Fibroblast of upper back skin (primary cell): ENCODE results near the gene CAPN5.

Source experiments
- DNase-seq: peaks from one replicate; pipeline ENCODE4 v3.0.0-alpha.2; 2013

The CAPN5 gene

DNA sequence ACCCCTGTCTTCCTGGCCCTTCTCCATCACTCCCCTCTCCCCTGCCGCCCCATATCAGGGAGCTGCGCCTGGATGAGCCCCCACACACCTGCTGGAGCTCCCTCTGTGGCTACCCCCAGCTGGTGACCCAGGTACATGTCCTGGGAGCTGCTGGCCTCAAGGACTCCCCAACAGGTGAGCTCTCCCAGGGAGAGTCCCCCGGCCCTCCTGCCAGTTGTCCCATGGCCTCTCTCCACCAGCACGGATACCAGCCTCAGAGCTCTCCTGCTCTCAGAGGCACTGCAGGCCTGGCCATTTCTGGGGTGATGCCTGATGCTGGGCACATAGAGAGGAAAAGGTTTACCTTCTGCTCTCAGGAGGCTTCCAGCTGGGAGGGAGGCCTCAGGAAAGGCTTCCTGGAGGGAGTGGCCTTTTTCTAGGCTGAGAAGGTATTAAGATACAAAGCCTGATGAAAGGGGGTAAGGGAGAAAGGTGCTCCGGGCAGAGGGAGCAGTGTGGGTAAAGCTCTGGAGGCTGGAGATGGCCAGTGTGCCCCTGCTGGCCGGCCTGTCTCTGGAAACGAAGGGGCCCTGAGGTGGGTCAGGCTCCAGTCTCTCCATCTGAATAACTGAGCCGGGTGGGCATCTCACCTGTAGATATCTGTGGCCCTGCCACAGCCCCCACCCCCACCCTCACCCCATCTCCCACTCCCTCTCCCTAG lies 55.3 kb downstream of the CAPN5 start:
- no peak for DNase-seq

DNA sequence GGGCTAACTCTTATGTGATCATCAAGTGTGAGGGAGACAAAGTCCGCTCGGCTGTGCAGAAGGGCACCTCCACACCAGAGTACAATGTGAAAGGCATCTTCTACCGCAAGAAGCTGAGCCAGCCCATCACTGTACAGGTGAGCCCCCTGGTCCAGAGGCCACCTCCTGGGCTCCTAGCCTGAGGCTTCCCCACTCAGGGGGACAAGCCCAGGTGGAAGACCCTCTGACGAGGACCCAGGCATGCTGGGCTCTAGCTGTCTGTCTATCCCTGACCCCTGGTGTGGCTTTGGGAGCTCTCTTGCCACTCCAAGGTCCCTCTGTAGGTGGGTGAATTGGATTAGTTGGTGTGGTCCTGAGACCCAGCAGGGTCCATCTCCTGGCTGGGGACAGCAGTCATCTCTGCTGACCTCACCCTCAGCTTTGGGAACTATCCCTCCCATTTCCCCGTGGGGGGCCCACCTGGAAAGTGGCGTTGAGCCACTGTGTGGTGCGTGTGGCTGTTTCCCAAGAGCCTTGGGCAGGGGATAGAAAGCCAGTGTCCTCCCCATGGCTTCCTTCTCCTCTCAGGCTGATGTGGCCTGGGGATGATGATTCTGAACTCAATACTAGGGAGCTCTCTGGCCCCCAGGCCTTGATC lies 55.9 kb downstream of the CAPN5 start:
- DNase-seq, result no peak

DNA sequence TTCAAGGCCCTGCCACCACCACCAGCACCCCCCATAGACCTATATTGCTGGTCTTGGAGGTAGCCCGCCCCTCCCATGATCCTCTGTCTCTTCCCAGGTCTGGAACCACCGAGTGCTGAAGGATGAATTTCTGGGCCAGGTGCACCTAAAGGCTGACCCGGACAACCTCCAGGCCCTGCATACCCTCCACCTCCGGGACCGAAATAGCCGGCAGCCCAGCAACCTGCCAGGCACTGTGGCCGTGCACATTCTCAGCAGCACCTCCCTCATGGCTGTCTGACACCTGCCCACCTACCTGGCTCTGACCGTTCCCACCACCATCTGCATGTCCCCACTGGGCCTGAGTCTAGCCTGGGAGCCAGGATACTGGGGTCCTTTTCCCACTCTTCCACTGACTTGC lies 56.8 kb downstream of the CAPN5 start:
- DNase-seq, result no peak

DNA sequence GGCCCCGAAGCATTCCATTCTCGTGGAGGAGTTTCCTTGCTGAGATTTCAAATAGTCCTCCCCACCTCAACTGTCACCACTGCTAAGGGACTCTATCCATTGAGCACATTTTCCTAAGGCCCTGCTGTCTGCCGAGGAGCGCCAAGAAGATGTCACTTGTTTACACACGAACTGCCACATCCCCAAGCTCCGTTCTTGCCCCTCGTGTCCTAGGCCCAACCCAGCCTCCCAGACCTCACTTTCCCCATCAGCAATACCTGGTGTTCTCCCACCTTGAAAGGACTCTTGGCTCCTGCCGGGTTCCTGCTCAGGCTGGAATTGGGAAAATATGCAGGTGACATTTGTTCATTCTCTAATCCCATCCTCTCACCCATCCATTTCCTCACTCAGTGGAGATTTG lies 57.3 kb downstream of the CAPN5 start:
- DNase-seq, result no peak

DNA sequence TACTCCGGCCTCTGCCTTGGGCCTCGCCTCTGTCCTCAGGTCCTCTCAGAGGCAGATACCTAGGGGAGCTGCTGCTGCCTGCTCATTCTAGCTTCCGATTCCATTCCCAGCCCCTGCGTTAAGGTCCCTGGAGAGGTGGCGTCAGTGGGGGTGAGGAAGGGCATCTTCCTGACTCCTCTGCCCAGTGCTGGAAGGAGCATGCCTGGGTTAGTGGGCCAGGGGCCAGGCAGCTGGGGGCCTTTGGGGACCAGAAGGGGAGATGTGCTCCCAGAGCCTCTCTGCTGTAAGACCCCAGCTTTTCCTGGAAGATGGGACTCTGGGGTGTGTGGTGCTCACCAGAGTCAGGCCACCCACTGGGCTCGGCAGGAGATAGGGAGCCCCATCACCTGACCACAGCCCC lies 57.7 kb downstream of the CAPN5 start:
- no peak for DNase-seq

DNA sequence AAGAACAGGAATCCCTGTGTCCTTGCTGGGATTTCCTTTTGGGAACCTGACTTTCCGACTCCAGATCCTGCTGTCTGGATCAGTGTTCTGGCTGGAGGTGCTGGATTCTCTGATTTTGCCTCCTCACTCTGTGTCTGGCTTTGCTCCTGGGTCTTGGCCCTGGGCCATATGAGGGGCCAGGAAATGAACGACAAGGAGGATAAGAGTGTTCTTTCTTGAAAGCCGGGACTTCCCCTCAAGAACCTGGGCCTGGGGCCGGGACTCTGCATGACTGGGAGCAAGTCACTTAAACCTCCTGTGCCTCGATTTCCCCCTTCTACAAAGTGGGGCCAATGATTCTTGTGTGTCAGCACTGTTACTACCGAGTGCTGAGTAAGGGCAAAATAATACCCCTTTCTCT lies 58.4 kb downstream of the CAPN5 start:
- DNase-seq, result no peak

DNA sequence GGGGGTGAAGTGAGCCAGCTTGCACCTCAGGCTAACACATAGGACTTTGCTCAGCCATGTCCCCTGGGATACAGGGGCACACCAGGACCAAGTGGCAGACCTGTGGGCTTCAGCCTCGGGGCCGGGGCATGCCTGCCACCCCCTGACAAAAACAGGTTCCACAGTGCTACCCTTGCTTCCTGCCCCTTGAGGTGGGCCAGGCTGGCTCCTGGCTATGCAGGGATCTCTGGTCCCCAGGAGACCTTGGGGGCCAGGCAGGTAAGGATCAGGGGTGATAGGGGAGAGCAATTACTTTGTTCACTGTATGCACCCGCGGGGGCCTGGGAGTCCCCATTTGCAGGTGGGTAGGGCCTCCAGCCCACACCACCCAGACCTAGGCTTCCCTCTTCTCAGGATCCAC lies 58.9 kb downstream of the CAPN5 start:
- DNase-seq, result no peak

DNA sequence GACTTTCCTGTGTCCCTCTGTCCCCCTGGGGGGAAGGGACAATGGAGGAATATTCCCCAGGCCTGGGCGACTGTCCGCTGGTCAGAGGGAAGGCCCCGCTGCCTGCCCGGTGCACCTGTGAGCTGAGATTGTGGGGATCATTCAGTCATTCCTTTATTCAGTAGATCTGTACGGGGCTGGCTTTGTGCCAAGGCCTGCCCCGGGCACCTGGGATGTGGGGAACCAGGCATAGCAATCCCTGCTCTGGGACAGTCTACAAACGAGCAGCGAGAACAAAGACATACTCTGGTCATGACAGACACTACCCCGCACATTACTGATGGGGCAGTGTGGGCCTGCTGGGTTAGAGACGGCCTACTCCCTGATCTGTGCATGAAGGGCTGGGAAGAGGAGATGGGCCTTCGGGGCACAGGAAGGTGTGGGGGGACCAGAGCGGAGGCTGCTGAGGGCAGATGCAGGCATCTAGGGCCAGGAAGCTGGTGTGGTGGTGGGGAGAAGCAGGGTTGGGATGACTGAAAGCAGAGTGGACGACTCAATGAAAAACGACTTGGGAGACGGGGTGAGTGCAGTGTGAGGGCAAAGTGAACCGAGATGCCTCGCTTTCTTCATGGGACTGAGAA lies 59.5 kb downstream of the CAPN5 start:
- DNase-seq, result no peak

DNA sequence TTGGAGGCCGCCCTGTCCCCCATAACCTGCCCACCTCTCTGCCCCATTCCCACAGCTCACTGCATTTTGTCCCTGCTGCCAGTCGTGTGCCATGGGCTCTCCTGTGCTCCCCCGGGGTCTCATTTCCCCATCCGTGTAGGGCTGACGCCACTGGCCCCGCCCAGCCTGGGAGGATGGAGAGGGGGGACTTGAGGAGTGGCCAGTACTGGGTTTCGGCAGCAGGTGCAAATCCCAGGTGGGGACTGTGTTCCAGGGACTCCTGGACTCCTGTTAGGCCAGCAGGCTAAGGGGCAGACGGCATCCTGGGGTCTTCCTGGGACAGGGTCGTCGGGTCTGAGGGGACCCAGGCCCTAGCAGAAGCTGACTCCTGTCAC lies 60.1 kb downstream of the CAPN5 start:
- no peak for DNase-seq

DNA sequence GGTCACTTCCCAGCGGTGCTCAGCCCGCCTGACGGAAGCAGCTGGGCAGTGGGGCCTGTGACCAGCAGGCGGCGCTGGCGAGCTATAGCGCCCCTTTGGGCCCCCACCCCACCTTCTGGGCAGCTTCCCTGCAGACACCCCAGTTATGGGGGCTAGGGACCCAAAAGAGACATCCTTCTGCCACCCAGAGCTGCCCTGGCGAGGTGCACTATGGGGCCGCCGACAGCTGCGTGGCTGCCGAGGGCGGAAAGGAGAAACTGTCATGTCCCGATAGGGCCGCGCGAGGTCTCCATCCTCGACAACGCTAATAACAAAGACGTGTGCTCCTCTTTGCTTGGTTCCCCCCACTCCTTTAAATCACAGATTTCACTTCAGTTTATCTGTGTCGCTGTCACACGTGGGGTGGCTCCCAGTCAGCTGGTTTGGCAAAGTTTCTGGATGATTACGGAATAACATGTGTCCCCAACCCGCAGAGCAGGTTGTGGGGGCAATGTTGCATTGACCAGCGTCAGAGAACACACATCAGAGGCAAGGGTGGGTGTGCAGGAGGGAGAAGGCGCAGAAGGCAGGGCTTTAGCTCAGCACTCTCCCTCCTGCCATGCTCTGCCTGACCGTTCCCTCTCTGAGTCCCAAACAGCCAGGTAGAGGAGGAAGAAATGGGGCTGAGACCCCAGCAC lies 60.6 kb downstream of the CAPN5 start:
- DNase-seq, result peak; percentile 42

DNA sequence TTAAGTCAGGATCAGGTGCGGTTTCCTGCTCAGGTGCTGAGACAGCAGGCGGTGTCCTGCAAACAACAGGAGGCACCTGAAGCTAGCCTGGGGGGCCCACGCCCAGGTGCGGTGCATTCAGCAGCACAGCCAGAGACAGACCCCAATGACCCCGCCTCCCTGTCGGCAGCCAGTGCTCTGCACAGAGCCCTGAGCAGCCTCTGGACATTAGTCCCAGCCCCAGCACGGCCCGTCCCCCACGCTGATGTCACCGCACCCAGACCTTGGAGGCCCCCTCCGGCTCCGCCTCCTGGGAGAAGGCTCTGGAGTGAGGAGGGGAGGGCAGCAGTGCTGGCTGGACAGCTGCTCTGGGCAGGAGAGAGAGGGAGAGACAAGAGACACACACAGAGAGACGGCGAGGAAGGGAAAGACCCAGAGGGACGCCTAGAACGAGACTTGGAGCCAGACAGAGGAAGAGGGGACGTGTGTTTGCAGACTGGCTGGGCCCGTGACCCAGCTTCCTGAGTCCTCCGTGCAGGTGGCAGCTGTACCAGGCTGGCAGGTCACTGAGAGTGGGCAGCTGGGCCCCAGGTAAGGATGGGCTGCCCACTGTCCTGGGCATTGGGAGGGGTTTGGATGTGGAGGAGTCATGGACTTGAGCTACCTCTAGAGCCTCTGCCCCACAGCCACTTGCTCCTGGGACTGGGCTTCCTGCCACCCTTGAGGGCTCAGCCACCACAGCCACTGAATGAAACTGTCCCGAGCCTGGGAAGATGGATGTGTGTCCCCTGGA lies 61.3 kb downstream of the CAPN5 start, which contains the start of gene MYO7A:
MYO7A (plus strand) TSS at position 327 of the 772 bp plus-strand sequence. CDS start 2,389 bp downstream, outside the sequence.
- DNase-seq, result peak; percentile 28

DNA sequence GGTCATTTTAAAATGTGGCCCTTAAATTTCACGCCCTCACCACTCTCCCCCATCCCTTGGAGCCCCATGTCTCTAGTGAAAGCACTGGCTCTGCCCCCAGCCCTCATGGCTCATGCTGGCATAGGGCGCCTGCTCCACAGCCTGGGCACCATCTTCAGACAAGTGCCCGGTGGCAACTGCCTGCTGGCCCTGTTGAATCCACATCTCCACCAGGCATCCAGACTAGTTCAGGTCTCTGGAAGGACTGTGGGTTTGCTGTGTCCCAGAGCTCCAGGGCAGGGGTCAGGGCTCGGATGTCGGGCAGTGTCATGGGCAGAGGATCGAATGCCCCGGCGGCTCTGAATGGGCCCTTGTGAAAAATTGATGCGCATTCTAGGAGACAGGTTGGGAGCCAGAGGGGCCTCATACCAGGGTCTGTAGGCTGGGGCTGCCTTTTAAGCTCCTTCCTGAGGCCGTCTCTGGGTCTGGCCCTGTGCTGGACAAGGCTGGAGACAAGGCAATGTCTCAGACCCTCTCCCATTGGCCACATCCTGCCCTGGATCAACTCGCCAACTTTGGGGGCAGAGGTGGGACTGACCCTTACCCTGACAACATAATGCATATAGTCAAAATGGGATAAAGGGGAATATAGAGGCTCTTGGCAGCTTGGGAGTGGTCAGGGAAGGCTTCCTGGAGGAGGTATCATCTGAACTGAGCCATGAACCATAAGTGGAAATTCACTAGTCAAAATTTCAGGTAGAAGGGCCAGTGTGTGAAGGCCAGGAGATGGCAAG lies 62.5 kb downstream of the CAPN5 start:
- no peak for DNase-seq

DNA sequence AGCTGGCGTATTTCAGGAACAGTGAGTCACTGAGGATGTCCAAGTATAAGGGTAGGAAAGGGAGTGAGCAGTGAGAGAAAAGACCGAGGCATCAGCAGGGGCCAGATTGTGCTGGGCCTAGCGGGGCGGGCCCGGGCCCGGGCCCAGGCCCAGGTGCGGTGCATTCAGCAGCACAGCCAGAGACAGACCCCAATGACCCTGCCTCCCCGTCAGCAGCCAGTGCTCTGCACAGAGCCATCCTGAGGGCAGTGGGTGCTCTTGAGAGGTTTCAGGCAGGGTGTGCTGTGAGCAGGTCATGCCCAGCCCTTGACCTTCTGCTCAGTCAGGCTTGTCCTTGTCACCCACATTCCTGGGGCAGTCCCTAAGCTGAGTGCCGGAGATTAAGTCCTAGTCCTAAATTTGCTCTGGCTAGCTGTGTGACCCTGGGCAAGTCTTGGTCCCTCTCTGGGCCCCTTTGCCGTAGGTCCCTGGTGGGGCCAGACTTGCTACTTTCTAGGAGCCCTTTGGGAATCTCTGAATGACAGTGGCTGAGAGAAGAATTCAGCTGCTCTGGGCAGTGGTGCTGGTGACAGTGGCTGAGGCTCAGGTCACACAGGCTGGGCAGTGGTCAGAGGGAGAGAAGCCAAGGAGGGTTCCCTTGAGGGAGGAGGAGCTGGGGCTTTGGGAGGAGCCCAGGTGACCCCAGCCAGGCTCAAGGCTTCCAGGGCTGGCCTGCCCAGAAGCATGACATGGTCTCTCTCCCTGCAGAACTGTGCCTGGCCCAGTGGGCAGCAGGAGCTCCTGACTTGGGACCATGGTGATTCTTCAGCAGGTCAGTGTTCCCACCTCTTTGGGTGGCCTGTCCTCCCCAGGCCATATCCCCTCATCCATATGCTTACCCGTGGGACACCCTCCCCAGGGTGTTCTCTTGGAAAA lies 63.3 kb downstream of the CAPN5 start:
- no peak for DNase-seq

DNA sequence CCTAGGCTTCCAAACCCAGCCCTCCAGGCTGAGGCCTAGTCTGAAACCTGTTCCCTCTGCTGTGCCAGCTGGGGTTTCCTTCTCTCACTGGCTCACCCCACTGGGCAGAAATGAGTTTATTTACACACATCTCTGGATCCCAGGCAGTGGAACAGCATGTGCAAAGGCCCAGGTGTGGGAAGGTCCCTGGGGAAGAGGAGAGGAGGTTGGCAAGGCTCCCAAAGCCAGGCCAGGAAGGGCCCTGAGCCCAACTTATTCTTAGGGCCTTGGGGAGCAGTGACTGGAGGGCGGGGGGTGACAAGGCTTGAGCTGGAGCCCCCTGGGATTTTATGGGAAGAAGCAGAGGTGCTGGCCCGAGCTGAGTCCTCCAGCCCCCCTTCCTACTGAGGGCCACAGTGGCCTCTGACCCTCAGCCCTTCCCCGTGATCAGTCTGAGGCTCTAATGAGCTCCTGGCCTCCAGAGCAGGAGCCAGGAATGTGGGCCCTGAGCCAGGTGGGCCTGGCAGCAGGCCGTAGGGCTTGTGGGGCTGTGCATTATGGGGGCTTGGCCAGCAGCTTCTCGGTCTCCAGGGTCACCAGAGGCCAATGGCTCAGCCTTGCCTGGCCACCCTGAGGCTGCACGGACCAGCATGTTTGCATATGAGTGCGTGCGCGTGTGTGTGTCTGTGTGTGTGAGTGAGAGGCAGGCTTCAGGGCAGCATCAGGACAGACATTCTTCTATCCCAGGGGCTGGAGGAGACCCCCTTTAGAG lies 64.2 kb downstream of the CAPN5 start:
- DNase-seq, result peak; percentile 53

DNA sequence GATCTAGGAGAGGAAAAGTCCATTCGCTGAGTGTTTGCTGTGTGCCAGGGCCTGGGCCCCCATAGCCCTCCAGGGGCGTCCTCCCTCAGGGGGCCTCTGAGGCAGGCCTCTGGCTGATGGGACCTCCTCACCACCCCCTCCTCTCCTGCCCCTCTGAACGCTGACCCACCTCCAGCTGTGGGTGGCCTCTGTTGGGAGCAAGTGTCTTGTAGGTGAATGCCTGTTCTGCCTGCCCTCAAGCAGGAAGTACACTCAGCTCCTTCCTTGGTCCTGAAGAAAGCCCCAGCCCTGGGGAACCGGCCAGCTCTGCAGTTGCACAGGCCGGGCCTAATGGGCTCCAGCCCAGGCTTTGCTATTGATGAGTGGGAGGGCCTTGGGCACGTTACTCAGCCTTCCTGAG lies 64.8 kb downstream of the CAPN5 start:
- DNase-seq, result no peak

DNA sequence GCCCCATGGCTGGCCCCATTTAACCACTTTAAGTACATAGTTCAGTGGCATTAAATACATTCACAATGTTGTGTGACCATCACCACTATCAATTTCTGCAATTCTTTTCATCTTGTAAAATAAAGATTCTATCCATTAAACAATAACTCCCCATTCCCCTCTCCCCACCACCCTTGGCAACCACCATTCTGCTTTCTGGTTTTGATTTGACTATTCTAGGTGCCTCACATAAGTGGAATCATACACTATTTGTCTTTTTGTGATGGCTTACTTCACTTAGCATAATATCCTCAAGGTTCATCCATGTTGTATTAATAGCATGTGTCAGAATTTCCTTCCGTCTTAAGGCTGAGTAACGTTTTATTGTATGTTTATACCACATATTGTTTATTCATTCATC lies 68.3 kb downstream of the CAPN5 start:
- DNase-seq, result no peak

DNA sequence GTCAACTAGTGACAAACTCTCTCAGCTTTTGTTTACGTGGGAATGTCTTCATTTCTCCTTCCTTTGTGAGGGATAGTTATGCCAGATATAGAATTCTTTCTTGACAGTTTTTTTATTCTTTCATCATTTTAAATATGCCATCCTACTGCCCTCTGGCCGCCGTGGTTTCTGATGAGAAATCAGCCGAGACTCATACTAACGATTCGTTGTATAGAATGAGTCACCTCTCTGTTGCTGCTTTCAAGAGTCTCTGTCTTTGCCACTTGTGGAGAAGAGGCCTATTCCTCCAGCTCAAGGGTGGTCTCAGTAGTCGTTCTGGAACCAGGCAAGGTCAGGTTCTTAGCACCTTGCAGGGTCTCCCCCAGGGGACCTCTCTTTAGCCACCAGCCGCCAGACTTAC lies 69.3 kb downstream of the CAPN5 start:
- peak; percentile 32 for DNase-seq

DNA sequence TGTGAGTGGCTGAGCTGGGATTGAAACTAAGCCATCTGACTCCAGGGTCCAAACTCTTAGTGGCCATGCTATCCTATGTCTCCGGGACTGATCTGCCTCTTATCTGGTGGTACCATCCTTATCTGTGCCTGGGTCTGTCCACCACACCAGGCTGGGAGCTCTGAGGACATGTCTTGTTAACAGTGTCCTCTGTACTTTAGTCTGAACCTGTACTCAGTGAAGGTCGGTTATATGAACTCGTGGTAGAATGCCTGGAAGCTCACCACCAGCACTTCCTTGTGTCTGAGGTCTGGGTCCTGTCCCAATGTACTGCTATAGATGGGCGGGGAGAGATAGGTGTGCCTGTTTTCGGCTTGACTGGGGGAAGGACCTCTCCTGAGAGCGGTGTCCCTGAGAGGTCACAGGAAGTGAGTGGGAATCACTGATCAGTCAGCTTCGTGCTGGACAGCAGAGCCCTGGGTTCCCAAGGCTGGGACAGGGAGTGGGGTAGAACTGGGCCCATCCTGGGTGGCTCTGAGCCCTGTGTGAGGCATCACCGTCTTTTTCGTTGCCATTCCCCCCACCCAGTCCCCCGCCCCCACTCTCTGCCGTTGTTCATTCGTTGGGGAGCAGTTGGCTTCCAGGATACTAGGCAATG lies 70.1 kb downstream of the CAPN5 start:
- no peak for DNase-seq

DNA sequence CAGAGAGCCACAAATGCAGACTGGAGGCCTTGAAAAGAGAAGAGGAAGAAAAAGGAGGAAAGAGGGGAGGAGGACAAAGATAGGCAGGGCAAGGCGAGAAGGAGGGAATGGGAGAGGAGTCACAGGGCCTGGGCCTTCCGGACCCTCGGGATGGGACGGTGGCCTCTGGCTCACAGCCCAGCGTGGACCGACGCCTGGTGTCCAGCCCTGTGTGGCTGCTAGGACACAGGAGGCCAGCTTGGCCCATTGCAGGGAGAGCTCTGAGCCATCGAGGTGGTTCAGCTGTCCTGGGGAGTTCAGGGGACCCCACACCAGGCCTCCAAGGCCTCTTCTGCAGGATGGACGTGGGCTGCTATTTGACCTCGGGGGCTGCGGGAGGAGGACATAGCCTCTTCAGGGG lies 70.7 kb downstream of the CAPN5 start:
- no peak for DNase-seq

DNA sequence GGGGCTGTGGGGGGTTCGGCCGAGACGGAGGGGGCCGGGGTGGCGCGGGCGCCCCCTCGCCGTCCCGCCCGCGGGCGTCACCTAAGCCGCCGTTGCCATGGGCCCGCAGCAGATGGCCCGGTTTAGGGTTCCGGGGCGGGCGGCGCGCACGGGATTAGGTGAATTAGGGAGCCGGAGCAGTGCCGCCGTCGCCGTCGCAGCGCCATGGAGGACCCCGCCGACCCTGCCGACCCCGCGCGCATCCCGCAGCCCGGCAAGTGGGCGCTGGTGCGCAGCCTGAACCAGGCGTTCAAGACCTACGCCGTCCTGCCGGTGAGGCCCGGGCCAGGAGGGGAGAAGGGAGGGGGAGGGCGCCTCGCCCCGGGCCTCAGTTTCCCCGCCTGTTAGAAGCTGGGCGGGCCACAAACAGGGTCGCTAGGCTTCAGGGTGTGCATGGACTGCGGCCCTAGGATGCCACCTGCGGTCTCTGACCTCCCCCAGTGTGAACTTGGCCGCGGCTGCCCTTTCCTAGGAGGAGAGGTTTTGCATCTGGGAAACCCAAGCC lies 71.4 kb downstream of the CAPN5 start:
- DNase-seq, result no peak
